Measurements from ENCODE around the gene ARHGAP31. TPM values are rescaled to one million over a fixed set of nuclear protein-coding genes. Genes with fewer than 3 reads are reported as not detected.
A peak's percentile ranks its signal among the peaks of the same experiment; 100 is the strongest.

Gene ARHGAP31
- total and polyA plus RNA-seq, 8 donors, result 1.2 to 275 (median 4.3) TPM

DNA sequence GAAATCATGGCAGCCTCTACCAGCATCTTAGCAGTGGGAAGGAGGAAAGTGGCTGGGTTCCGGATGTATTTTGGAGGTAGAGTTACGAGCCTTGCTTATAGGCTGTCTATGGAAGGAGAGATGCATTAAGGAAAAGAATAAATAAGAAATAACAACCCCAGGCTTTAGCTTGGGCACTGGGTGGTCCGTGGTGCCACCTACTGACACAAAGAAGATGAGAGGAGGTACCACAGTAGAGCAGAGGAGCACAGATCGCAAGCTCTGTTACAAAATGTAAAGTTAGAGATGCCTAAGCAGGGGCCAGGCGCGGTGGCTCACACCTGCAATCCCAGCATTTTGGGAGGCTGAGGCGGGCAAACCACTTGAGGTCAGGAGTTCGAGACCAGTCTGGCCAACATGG is 94.4 kb downstream of the ARHGAP31 start:
- Histone ChIP-seq H3K4me1 (no peaks in the 10 kb centered on the region), H3K27ac (no peak overlapping the region), H3K4me3 (no peak overlapping the region), H3K36me3 (peaks cover 4 to 56% (median 49%) of the 10 kb centered on the region in 4 donors), H3K27me3 (no peaks in the 10 kb centered on the region), H3K9me3 (no peaks in the 10 kb centered on the region)
- 67 to 89% (median 83%) methylated on average over 8 of the region's 8 CpGs for WGBS, 5 donors
- peak in 1 of 2 donors; percentile 10 for DNase-seq
- intact Hi-C loops (cut with DNase I; ENCODE audit: low total_unique reads), result no loop called here
- peak in 1 of 7 experiments; percentile 8 for TF ChIP-seq CTCF (IDR thresholded peaks at IDR 0.05)
- TF ChIP-seq POLR2A (IDR thresholded peaks at IDR 0.05), result no peak
- TF ChIP-seq POLR2AphosphoS5 (IDR thresholded peaks at IDR 0.05), result no peak
- no peak for TF ChIP-seq EP300 (IDR thresholded peaks at IDR 0.05)

DNA sequence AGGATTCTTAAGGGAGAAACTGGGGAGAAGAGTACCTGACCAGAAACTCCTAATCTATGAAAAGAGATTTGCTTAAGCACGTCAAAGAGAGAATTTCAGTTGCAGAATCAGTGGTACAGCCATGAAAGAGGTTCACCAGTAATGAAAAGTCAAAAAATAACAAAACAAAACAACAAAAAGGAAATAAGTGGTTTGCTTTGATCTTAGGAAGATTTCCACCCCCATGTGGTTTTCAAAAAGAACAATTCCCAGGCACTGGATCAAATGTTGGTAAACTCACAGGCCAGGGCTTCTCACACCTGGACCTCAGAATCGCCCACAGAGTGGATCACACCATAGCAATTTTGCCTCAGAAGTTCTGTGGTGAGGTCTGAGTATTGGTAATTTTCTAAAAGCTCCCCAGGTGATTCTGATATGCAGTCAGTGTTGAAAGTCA is 101.8 kb downstream of the ARHGAP31 start:
- intact Hi-C loops (cut with DNase I; ENCODE audit: low total_unique reads), result no loop called here
- Histone ChIP-seq H3K4me3 (no peak overlapping the region), H3K27ac (no peak overlapping the region), H3K36me3 (peaks cover 4 to 77% (median 61%) of the 10 kb centered on the region in 4 donors), H3K27me3 (no peaks in the 10 kb centered on the region), H3K9me3 (no peaks in the 10 kb centered on the region), H3K4me1 (no peaks in the 10 kb centered on the region)
- TF ChIP-seq POLR2A (IDR thresholded peaks at IDR 0.05) (no peak), CTCF (IDR thresholded peaks at IDR 0.05) (no peak), POLR2AphosphoS5 (IDR thresholded peaks at IDR 0.05) (no peak)
- no peak for DNase-seq
- WGBS, 5 donors, result 83 to 91% (median 85%) methylated on average over 2 of the region's 2 CpGs

- Histone ChIP-seq H3K9me3 (no peaks in the 10 kb centered on the region), H3K36me3 (peaks cover 9 to 76% (median 59%) of the 10 kb centered on the region in 4 donors), H3K27me3 (no peaks in the 10 kb centered on the region), H3K4me1 (no peaks in the 10 kb centered on the region), H3K4me3 (no peak overlapping the region), H3K27ac (no peak overlapping the region)
- intact Hi-C loops (cut with DNase I; ENCODE audit: low total_unique reads), result no loop called here
- TF ChIP-seq CTCF (IDR thresholded peaks at IDR 0.05) (no peak), POLR2A (IDR thresholded peaks at IDR 0.05) (no peak), EP300 (IDR thresholded peaks at IDR 0.05) (no peak), POLR2AphosphoS5 (IDR thresholded peaks at IDR 0.05) (no peak)
- DNase-seq, result no peak
- 89 to 97% (median 96%) methylated on average over 2 of the region's 2 CpGs for WGBS, 5 donors
Measured at GRCh38 chr3:119396870-119397269, 102.7 kb downstream of the ARHGAP31 start.

GRCh38 chr3:119400466-119400865 is 106.3 kb downstream of the ARHGAP31 start:
- H3K27me3 ChIP-seq, result no peaks in the 10 kb centered on the region
- H3K27ac ChIP-seq, result no peak overlapping the region
- no peak for DNase-seq
- peaks cover 10 to 81% (median 57%) of the 10 kb centered on the region in 4 donors for H3K36me3 ChIP-seq
- no peaks in the 10 kb centered on the region for H3K4me1 ChIP-seq
- no peak overlapping the region for H3K4me3 ChIP-seq
- no peaks in the 10 kb centered on the region for H3K9me3 ChIP-seq
- TF ChIP-seq POLR2AphosphoS5 (IDR thresholded peaks at IDR 0.05) (no peak), CTCF (IDR thresholded peaks at IDR 0.05) (no peak), POLR2A (IDR thresholded peaks at IDR 0.05) (no peak), EP300 (IDR thresholded peaks at IDR 0.05) (no peak)
- 84 to 91% (median 90%) methylated on average over 5 of the region's 5 CpGs for WGBS, 5 donors
- intact Hi-C loops (cut with DNase I; ENCODE audit: low total_unique reads), result no loop called here

Data from stomach (tissue), 9 donors.